Thyroid gland (tissue), 4 donors: ENCODE data around the gene CDH16.

Experiments
- CTCF ChIP-seq, 6 experiments: fragments of 200-600 bp in 3 of 6; fragments of 450-650 bp in 3 of 6; sonication (generic) in 3 of 6; IDR thresholded peaks; one replicate each; pipeline ENCODE4 v1.5.1; 2016 to 2019; ENCODE audit warnings: antibody characterized with exemption in 6 of 6, mild to moderate bottlenecking in 2 of 6, inconsistent platforms in 1 of 6, moderate library complexity in 1 of 6
- POLR2A ChIP-seq, 2 donors: fragments of 450-650 bp; IDR thresholded peaks; one replicate each; pipeline ENCODE4 v1.6.1; 2017; ENCODE audit warnings: antibody characterized with exemption in 2 of 2, mild to moderate bottlenecking in 2 of 2, moderate library complexity in 1 of 2

- TF ChIP-seq CTCF (IDR thresholded peaks at IDR 0.05) (no peak), POLR2A (IDR thresholded peaks at IDR 0.05) (peak in 1 of 2 donors; percentile 52)
These were observed at the start of gene CDH16 for GRCh38 chr16:66918803-66919568.
